ENCODE measurements around the gene LRRC72. TPM values are rescaled to one million over a fixed set of nuclear protein-coding genes. Genes with fewer than 3 reads are reported as not detected.
A peak's percentile ranks its signal among the peaks of the same experiment; 100 is the strongest.

The LRRC72 gene
- not detected for total RNA-seq

DNA sequence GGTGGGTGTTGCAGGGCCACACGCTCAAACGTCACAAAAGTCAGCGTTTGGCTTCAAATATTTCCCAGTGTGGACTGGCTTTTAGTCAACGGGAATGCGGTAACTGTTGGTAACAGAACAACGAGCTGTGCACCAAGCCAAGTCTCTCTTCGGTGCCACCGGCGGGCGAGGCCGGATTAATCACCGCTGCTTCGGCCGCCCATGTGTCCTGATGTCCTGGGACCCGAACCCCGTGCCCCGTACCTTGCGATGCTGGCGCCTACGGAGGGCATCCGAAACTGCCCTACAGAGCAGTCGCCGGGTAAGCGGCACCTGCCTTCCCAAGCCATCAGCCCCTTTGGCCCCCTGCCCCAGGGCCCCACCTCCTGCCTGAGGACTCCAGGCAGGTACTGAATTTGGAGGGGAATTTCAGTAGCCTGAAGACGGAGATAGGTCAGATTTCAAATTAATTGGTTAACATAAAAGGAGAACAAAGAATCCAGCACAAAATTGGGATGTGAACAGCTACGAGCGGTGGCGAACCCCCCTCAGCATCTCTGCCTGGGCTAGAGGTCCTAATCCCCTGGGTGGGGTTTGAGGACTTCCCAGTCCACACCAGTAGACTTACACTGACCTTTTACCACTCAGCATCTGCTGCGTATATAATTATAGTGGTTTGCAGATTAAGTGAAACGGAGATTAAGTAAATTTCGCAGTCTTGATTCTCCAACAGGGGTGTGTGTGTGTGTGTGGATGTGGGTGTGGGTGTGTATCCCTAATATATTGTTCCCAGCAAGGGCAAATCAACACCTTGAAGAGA is at the start of gene LRRC72:
TSS of gene LRRC72 (plus strand) at position 84 of the 799 bp plus-strand sequence. CDS start at position 212, 128 bp downstream.
- Histone ChIP-seq H3K27me3 (no peaks in the 10 kb centered on the region), H3K36me3 (no peaks in the 10 kb centered on the region), H3K9me3 (no peaks in the 10 kb centered on the region), H3K4me1 (no peaks in the 10 kb centered on the region), H3K4me3 (no peak within 1 kb of the TSS), H3K27ac (no peak within 1 kb of the TSS)
- DNase-seq (peak in 1 of 2 donors; percentile 60), ATAC-seq (ENCODE audit: low FRiP score in 2 of 2) (peak in 1 of 2 donors; percentile 62)
- TF ChIP-seq, protein P1, sequence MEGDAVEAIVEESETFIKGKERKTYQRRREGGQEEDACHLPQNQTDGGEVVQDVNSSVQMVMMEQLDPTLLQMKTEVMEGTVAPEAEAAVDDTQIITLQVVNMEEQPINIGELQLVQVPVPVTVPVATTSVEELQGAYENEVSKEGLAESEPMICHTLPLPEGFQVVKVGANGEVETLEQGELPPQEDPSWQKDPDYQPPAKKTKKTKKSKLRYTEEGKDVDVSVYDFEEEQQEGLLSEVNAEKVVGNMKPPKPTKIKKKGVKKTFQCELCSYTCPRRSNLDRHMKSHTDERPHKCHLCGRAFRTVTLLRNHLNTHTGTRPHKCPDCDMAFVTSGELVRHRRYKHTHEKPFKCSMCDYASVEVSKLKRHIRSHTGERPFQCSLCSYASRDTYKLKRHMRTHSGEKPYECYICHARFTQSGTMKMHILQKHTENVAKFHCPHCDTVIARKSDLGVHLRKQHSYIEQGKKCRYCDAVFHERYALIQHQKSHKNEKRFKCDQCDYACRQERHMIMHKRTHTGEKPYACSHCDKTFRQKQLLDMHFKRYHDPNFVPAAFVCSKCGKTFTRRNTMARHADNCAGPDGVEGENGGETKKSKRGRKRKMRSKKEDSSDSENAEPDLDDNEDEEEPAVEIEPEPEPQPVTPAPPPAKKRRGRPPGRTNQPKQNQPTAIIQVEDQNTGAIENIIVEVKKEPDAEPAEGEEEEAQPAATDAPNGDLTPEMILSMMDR (IDR thresholded peaks at IDR 0.05): no peak
- TF ChIP-seq POLR2AphosphoS5 (IDR thresholded peaks at IDR 0.05) (no peak), POLR2A (IDR thresholded peaks at IDR 0.05) (no peak), EP300 (IDR thresholded peaks at IDR 0.05) (no peak)
- WGBS, 2 donors: 95 to 97% methylated on average over 31 of the region's 31 CpGs

DNA sequence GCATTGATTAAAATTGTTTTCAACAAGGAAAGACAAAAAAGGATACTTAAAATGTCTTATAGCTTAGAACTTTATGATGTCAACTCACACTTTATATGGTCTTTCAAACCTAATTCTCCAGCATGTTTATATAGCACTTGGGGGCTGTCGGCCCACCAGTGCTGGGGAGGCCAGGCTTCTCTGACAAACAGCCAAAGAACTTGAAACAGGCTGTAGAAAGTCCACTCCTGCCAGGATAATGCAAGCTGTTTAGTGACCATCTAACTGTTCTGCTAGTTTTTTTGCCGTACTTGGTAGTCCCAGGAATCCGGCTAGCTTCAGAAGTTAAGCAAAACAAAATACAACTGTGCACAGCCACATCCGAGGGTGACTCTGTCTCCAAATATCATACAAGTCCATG is 47.5 kb upstream of the LRRC72 start:
- Histone ChIP-seq H3K27me3 (no peaks in the 10 kb centered on the region), H3K27ac (no peak overlapping the region), H3K9me3 (no peaks in the 10 kb centered on the region), H3K4me3 (no peak overlapping the region), H3K36me3 (no peaks in the 10 kb centered on the region), H3K4me1 (no peaks in the 10 kb centered on the region)
- WGBS, 2 donors: 84 to 88% methylated on average over 4 of the region's 4 CpGs
- no peak for ATAC-seq (ENCODE audit: low FRiP score in 2 of 2)
- TF ChIP-seq POLR2AphosphoS5 (IDR thresholded peaks at IDR 0.05) (no peak), POLR2A (IDR thresholded peaks at IDR 0.05) (no peak), EP300 (IDR thresholded peaks at IDR 0.05) (no peak)
- DNase-seq: no peak

DNA sequence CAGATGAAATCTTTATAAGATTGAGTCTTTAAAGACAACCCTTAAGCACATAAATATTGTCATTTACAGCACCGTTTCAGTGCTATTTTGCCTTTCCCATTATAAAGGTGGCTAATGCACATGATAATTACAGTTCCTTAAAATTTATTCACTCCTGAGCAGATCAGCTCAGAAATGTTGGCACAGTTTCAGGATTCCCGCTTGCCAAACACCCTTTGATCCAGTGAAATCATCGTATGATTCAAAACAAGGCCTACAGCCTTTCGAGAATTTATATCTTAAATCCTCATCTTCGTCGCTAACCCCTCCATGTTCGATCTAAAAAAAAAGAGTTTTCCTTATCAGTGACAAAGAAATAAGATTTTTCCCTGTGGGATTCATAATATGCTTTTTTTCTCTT is 47.0 kb upstream of the LRRC72 start:
- DNase-seq: no peak
- Histone ChIP-seq H3K4me1 (no peaks in the 10 kb centered on the region), H3K9me3 (no peaks in the 10 kb centered on the region), H3K27ac (no peak overlapping the region), H3K36me3 (no peaks in the 10 kb centered on the region), H3K4me3 (no peak overlapping the region), H3K27me3 (no peaks in the 10 kb centered on the region)
- no peak for ATAC-seq (ENCODE audit: low FRiP score in 2 of 2)
- TF ChIP-seq POLR2AphosphoS5 (IDR thresholded peaks at IDR 0.05): no peak
- TF ChIP-seq, protein P1 (IDR thresholded peaks at IDR 0.05): no peak
- TF ChIP-seq POLR2A (IDR thresholded peaks at IDR 0.05): no peak
- no peak for TF ChIP-seq EP300 (IDR thresholded peaks at IDR 0.05)
- WGBS, 2 donors: 86 to 89% methylated on average over 7 of the region's 7 CpGs

DNA sequence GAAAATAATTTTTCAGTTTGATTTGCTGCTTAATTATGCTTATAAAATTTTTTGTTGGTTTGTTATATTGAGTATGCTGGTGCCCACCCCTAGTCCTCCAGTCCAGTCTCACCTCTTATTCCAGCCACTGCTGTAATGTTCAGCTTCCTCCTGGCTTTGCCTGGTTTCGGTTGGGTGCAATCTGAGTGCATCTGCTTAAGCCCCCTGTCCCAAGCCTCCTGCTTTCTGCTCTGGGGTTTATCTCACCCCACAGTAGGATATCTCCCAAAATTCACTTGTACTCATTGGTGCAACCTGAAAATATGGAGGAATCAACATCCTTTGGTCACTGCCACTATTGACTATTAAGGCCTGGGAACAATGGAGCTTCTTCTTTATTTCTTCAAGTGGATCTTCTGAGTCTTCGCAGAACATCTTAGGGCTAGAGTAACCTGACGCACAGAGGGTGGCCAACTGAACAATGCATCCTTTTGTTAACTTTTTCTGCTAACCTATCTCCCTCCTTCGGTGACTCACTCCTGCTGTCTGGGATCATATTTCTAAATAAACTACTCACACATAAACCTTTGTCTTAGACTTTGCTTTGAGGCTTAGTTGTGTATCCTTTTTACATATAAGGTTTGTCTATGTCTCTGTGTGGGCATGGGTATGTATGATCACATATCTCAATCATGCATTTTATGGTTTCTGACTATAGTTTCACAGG is 42.0 kb upstream of the LRRC72 start:
- Histone ChIP-seq H3K27ac (no peak overlapping the region), H3K4me3 (no peak overlapping the region), H3K27me3 (no peaks in the 10 kb centered on the region), H3K9me3 (no peaks in the 10 kb centered on the region), H3K4me1 (no peaks in the 10 kb centered on the region), H3K36me3 (no peaks in the 10 kb centered on the region)
- WGBS, 2 donors: 87 to 89% methylated on average over 4 of the region's 4 CpGs
- TF ChIP-seq EP300 (IDR thresholded peaks at IDR 0.05): no peak
- no peak for TF ChIP-seq POLR2AphosphoS5 (IDR thresholded peaks at IDR 0.05)
- TF ChIP-seq, protein P1 (IDR thresholded peaks at IDR 0.05): no peak
- TF ChIP-seq POLR2A (IDR thresholded peaks at IDR 0.05): no peak
- ATAC-seq (ENCODE audit: low FRiP score in 2 of 2): no peak
- DNase-seq: no peak

DNA sequence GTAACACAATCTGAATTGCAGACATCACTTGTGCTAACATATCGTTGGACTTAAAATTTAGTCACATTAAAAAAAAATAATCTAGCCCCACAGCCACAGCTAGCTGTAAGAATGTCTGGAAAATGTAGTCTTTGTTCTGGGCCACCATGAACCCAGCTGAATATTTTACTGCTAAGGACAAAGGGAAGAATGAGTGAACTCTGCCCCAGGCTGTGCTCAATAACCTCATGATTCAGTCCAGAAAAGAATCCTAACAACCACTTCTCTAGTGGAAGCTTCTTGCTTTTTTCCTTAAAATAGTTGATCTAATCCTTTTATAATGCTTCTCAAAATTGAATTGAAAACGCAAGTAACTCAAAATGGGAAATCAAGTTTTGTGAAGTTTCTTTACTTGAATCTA is 35.5 kb upstream of the LRRC72 start:
- Histone ChIP-seq H3K4me3 (no peak overlapping the region), H3K4me1 (no peaks in the 10 kb centered on the region), H3K36me3 (no peaks in the 10 kb centered on the region), H3K27me3 (no peaks in the 10 kb centered on the region), H3K27ac (no peak overlapping the region), H3K9me3 (no peaks in the 10 kb centered on the region)
- DNase-seq (no peak), ATAC-seq (ENCODE audit: low FRiP score in 2 of 2) (no peak)
- WGBS, 2 donors: 89 to 91% methylated on average over 2 of the region's 2 CpGs
- TF ChIP-seq, protein P1 (IDR thresholded peaks at IDR 0.05): no peak
- TF ChIP-seq POLR2AphosphoS5 (IDR thresholded peaks at IDR 0.05) (no peak), EP300 (IDR thresholded peaks at IDR 0.05) (no peak), POLR2A (IDR thresholded peaks at IDR 0.05) (no peak)
